Stimulated activated CD4-positive, alpha-beta T cell treated with anti-CD3 and anti-CD28 coated beads, Interleukin-12 subunit alpha, Interleukin-12 subunit beta, amount 100 ng/mL, for 48 hours (primary cell): ENCODE data around the gene PRAC2.

Experiments
- DNase-seq, 3 donors: peaks; one replicate each; pipeline ENCODE4 v3.0.0-alpha.2; 2020; ENCODE audit warnings: low read depth in 2 of 3, low spot score in 1 of 3

Gene PRAC2

GRCh38 chr17:48753794-48754499, 31.0 kb downstream of the PRAC2 start:
- DNase-seq = no peak

GRCh38 chr17:48754500-48755261, 31.7 kb downstream of the PRAC2 start:
- DNase-seq = no peak

- no peak for DNase-seq
Observed at GRCh38 chr17:48755356-48755755, 32.4 kb downstream of the PRAC2 start.

- no peak for DNase-seq
Observed at GRCh38 chr17:48756830-48757251, 33.9 kb downstream of the PRAC2 start.

DNA sequence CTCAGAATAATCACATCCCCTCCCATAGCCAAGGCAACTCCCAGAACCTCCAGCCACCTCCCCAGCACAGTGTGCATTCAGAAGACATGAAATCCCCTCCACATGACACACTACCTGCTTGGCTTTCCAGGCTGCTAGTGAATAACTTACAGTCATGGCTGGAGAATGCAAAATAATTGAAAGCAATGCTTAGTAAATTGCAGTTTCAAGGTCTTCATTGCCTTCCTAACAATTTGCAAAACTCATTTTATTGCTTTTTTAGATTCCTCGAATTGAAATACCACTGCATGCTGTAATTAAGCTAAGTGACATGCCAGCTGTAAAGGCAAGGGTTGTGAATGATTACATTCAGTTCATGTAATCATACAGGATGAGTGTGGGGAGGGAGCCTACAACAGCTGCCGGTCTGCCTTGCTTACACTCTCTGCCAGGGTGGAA, 34.6 kb downstream of the PRAC2 start:
- no peak for DNase-seq

DNA sequence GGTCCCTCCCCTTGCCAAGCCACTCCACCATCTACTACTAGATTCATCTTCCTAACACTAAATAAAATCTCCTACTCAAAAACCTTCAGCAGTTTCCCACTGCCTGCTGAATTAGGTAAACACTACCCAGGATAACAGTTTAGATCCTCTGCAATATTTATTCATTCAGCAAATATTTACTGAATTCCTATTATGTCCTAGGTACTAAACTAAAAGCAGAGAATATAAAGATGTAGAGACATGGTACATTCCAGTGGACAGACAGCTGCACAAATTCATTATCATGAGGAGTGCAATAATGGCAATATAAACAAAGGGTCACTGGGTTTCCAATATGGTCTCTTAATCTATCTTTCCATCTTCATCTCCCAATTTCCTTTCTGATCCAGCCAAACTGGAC, 36.3 kb downstream of the PRAC2 start:
- DNase-seq = no peak

DNA sequence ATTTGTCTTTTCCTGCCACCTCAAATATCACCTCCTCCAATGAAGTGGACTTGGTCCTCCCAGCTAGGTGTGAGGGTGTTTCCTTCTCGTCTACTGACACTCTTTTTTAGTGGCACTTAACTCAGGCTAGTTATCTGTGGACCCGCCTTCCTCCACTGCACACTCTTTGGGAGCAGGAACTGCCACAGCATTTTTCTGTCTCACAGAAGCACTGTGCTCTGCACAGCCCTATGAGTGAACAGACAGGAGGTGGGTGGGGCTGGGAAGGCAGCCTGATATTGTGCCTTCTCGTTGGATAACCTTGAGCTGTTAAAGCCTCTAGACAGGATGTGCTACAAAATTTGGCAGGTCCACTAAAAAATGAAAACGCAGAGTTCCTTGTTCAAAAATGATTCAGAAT, 37.4 kb downstream of the PRAC2 start:
- DNase-seq = no peak

GRCh38 chr17:48761114-48761513, 38.1 kb downstream of the PRAC2 start:
- DNase-seq = no peak

- DNase-seq = no peak
Observed at GRCh38 chr17:48767263-48767774, 44.3 kb downstream of the PRAC2 start.

- DNase-seq = no peak
Observed at GRCh38 chr17:48769009-48769675, 46.2 kb downstream of the PRAC2 start.

- no peak for DNase-seq
Observed at GRCh38 chr17:48770954-48771353, 48.0 kb downstream of the PRAC2 start.

GRCh38 chr17:48773245-48773644, 50.3 kb downstream of the PRAC2 start:
- DNase-seq = no peak
